Neural crest cell (in vitro differentiated cells): ENCODE measurements around the gene SUGP1. TPM values are rescaled to one million over a fixed set of nuclear protein-coding genes. Genes with fewer than 3 reads are reported as not detected.

Experiments used
- DNase-seq: peaks from one replicate; pipeline ENCODE4 v3.0.0; 2021; ENCODE audit warnings: low read depth, mixed read lengths, low spot score
- H3K27ac Mint-ChIP-seq: one replicate; pipeline ENCODE4 v1.8.0; 2021; ENCODE audit warnings: mild to moderate bottlenecking, mixed read lengths; ENCODE audit not compliant: unreplicated experiment
- H3K27me3 Mint-ChIP-seq: 2 replicates; pipeline ENCODE4 v1.8.0; 2021; ENCODE audit warnings: low read depth, mild to moderate bottlenecking, mixed read lengths
- H3K36me3 Mint-ChIP-seq: 2 replicates; pipeline ENCODE4 v1.8.0; 2021; ENCODE audit warnings: low read depth, mild to moderate bottlenecking, mixed read lengths
- H3K4me1 Mint-ChIP-seq: 2 replicates; pipeline ENCODE4 v1.8.0; 2021; ENCODE audit warnings: mixed read lengths
- H3K4me3 Mint-ChIP-seq: one replicate; pipeline ENCODE4 v1.8.0; 2021; ENCODE audit warnings: mild to moderate bottlenecking, mixed read lengths
- H3K9me3 Mint-ChIP-seq: 2 replicates; pipeline ENCODE4 v1.8.0; 2021; ENCODE audit warnings: mixed read lengths
- CTCF ChIP-seq: fragments of 200-600 bp; sonication (generic); conservative IDR thresholded peaks from 2 replicates; pipeline ENCODE4 v1.5.0; 2021; ENCODE audit warnings: antibody characterized with exemption, mild to moderate bottlenecking
- total RNA-seq: library from RNA; stranded (reverse); gene quantifications from 2 replicates; pipeline ENCODE4 v1.2.1, GENCODE V29; 2021

The SUGP1 gene
- total RNA-seq, 1 donor from 2014 or later = 101 TPM

DNA sequence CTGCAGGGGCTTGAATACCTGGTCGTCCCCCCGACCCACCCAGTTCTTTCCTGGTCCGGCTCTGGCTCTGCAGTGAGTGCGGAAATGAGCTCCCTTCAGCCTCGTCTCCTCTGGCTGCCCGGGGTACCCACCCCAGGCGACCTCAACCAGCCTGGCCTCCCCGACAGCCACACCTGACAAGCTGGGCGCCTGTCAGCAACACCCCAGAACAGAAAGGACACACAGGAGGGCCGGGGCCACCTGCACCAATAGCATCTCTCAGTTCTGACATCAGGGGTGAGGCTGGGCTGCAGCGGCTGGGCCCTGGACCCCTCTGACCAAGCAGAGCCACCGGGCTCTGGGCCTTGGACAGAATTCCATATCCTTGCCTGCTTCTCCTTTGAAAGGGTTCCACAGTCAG, 19.7 kb downstream of the SUGP1 start:
- DNase-seq = no peak
- no peak for TF ChIP-seq CTCF
- Mint-ChIP-seq H3K4me3 (no peak overlapping the region), H3K36me3 (peaks cover 1% of the 10 kb centered on the region), H3K27ac (no peak overlapping the region), H3K27me3 (no peaks in the 10 kb centered on the region), H3K4me1 (no peaks in the 10 kb centered on the region), H3K9me3 (no peaks in the 10 kb centered on the region)

- Mint-ChIP-seq H3K4me1 (no peaks in the 10 kb centered on the region), H3K36me3 (peaks cover 19% of the 10 kb centered on the region), H3K9me3 (no peaks in the 10 kb centered on the region), H3K27ac (peak overlapping the region; percentile 75), H3K4me3 (no peak overlapping the region), H3K27me3 (no peaks in the 10 kb centered on the region)
- DNase-seq = no peak
- no peak for TF ChIP-seq CTCF
Observed at GRCh38 chr19:19297759-19298158, 22.6 kb downstream of the SUGP1 start.

- no peaks in the 10 kb centered on the region for H3K9me3 Mint-ChIP-seq
- H3K4me3 Mint-ChIP-seq = no peak overlapping the region
- DNase-seq = no peak
- H3K27me3 Mint-ChIP-seq = no peaks in the 10 kb centered on the region
- no peak for TF ChIP-seq CTCF
- H3K36me3 Mint-ChIP-seq = peaks cover 25% of the 10 kb centered on the region
- H3K27ac Mint-ChIP-seq = no peak overlapping the region
- no peaks in the 10 kb centered on the region for H3K4me1 Mint-ChIP-seq
Observed at GRCh38 chr19:19296953-19297689, 23.2 kb downstream of the SUGP1 start.

DNA sequence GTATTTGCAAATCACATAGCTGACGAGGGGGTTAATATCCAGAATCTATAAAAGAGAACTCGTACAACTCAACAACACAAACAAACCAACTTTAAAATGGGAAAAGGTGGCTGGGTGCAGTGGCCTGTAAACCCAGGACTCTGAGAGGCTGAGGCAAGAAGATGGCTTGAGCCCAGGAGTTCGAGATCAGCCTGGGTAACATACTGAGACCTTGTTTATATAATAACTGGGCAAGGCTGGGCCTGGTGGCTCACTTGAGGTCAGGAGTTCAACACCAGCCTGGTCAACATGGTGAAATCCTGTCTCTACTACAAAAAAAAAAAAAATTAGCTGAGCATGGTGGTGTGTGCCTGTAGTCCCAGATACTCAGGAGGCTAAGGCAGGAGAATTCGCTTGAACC, 25.4 kb downstream of the SUGP1 start:
- peaks cover 37% of the 10 kb centered on the region for H3K36me3 Mint-ChIP-seq
- H3K27me3 Mint-ChIP-seq = no peaks in the 10 kb centered on the region
- H3K4me1 Mint-ChIP-seq = no peaks in the 10 kb centered on the region
- no peak for DNase-seq
- no peak overlapping the region for H3K27ac Mint-ChIP-seq
- no peak overlapping the region for H3K4me3 Mint-ChIP-seq
- H3K9me3 Mint-ChIP-seq = no peaks in the 10 kb centered on the region
- no peak for TF ChIP-seq CTCF

- no peaks in the 10 kb centered on the region for H3K4me1 Mint-ChIP-seq
- H3K27ac Mint-ChIP-seq = no peak overlapping the region
- no peaks in the 10 kb centered on the region for H3K9me3 Mint-ChIP-seq
- H3K36me3 Mint-ChIP-seq = peaks cover 40% of the 10 kb centered on the region
- TF ChIP-seq CTCF = no peak
- DNase-seq = no peak
- no peaks in the 10 kb centered on the region for H3K27me3 Mint-ChIP-seq
- no peak overlapping the region for H3K4me3 Mint-ChIP-seq
Observed at GRCh38 chr19:19292607-19293006, 27.7 kb downstream of the SUGP1 start.
